Epithelial cell of esophagus (primary cell): ENCODE measurements around the gene ZBTB9.

Source experiments
- DNase-seq: peaks from one replicate; pipeline ENCODE4 v3.0.0; 2010; ENCODE audit warnings: low read depth
- H3K4me3 ChIP-seq: 2 replicates; pipeline ENCODE4 v1.5.1; 2011; ENCODE audit warnings: mild to moderate bottlenecking, low read length, control low read depth
- TF ChIP-seq, protein P1 (sequence below): IDR thresholded peaks from 2 replicates; pipeline ENCODE4 v1.5.1; 2011; ENCODE audit warnings: low read depth, mild to moderate bottlenecking, low read length, control low read depth, inconsistent platforms; ENCODE audit not compliant: insufficient read depth; ENCODE audit errors: missing control alignments

Gene ZBTB9

DNA sequence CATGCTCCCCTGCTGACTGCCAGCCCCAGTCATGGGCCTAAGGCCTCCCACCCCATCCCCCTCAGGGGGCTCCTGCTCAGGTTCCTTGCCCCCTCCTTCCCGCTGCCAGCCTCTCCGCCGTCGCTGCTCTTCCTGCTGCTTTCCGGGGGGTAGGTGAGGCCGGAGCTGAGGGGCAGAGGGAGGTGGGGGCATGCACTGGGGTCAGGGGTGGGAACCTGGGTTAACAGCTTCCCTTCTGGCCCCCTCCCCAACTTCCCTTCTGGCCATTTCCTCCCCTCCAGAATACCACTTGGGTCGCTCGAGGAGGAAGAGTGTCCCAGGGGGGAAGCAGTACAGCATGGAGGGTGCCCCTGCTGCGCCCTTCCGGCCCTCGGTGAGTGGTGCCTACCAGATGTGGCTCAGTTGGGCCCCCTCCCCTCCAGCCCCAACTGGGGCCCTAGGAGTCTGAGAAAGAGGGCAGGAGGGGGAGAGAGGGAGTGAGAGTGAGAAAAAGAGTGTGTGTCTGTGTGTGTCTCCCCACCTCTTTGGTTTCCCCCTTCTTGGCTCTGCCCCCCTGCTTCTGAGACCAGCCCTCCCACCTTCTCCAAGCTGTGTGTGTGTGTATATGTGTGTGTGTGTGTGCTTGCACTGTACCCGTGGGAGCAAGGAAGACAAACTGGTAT, 22.4 kb upstream of the ZBTB9 start:
- no peak for DNase-seq
- TF ChIP-seq, protein P1, sequence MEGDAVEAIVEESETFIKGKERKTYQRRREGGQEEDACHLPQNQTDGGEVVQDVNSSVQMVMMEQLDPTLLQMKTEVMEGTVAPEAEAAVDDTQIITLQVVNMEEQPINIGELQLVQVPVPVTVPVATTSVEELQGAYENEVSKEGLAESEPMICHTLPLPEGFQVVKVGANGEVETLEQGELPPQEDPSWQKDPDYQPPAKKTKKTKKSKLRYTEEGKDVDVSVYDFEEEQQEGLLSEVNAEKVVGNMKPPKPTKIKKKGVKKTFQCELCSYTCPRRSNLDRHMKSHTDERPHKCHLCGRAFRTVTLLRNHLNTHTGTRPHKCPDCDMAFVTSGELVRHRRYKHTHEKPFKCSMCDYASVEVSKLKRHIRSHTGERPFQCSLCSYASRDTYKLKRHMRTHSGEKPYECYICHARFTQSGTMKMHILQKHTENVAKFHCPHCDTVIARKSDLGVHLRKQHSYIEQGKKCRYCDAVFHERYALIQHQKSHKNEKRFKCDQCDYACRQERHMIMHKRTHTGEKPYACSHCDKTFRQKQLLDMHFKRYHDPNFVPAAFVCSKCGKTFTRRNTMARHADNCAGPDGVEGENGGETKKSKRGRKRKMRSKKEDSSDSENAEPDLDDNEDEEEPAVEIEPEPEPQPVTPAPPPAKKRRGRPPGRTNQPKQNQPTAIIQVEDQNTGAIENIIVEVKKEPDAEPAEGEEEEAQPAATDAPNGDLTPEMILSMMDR = no peak
- no peak overlapping the region for H3K4me3 ChIP-seq

DNA sequence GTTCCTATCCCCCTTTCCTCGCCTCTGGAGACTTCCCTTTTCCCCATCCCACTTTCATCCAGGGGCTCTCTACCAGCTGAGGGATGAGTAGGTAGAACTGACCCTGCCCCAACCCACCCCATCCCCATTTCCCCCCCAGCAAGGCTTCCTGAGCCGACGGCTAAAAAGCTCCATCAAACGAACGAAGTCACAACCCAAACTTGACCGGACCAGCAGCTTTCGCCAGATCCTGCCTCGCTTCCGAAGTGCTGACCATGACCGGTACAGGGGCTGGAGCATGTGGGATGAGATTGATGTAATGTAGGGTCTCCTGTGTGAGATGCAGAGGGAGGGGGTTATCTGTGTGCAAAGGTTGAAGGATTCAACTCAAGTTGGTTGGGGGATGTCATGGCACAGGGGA, 21.8 kb upstream of the ZBTB9 start:
- H3K4me3 ChIP-seq = no peak overlapping the region
- no peak for DNase-seq
- TF ChIP-seq, protein P1 = no peak

DNA sequence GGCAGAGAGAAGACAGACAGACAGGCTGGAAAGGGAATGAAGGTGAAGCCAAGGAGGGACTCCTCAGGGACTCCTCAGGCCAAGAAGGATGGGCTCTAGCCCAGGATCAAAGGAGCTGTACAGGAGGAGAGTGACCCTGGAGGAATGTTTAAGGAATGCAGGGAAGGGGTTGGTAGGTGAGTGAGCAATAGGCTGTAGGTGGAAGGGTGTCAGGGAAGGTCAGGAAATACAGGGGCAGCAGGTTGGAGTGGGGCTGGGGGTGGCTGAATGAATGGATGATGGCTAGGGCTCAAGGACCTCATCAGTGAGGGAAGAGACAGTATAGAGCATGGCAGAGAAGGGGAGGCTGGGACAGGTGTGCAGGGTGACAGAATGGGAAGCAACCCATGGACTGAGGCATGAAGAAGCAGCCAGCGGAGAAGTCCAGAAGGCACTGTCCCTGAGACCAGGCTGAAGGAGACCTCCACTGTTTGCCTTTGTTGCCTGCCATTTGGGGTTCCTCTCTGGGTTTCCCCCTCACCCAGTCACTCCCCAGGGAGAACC, 21.3 kb upstream of the ZBTB9 start:
- DNase-seq = no peak
- no peak overlapping the region for H3K4me3 ChIP-seq
- TF ChIP-seq, protein P1 = no peak

DNA sequence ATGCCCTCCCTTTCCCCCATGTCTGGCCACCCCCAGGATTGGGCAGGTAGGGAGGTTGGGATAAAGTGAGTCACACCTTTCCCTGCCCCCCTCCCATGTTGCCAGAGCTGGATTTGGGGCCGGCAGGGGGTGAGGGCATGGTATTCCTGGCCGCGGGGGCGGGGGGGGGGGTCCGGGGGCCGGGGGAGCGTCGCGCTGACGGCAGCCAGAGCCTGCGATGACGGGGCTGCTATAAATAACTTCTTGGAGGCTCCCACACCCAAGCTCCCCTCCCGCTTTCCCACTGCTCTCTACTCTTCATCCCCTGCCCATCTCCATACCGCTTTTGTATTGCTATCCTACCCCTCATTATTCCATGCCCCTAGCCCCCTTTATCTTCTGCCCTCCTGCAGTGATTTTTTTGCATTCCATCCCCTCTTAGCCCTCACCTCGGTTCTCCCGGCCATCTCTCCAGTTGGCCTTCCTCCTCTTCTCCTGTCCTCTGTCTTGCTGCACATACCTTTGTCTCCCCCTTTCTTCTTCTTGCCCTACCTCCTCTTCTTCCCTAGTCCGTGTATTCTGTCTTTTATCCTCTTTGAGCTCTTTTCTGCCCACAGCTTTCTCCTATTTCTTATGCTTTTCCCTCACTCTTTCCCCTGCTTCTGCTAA, 20.7 kb upstream of the ZBTB9 start:
- no peak for DNase-seq

DNA sequence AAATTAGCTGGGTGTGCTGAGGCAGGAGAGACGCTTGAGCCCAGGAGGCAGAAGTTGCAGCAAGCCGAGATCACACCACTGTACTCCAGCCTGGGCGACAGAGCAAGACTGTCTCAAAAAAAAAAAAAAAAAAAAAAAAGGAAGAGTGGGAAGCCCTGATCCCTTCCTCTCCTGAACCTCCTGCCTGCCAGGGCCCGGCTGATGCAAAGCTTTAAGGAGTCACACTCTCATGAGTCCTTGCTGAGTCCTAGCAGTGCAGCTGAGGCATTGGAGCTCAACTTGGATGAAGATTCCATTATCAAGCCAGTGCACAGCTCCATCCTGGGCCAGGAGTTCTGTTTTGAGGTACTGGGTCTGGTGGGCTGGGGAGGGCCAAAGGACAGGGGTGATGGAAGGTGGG, 19.4 kb upstream of the ZBTB9 start:
- no peak overlapping the region for H3K4me3 ChIP-seq
- TF ChIP-seq, protein P1 = no peak
- DNase-seq = no peak

More for the DNA sequence above, 20.7 kb upstream of the ZBTB9 start:
- TF ChIP-seq, protein P1 = no peak
- H3K4me3 ChIP-seq = no peak overlapping the region

DNA sequence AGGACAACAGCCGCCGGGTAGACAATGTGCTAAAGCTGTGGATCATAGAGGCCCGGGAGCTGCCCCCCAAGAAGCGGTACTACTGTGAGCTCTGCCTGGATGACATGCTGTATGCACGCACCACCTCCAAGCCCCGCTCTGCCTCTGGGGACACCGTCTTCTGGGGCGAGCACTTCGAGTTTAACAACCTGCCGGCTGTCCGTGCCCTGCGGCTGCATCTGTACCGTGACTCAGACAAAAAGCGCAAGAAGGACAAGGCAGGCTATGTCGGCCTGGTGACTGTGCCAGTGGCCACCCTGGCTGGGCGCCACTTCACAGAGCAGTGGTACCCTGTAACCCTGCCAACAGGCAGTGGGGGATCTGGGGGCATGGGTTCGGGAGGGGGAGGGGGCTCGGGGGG, 16.7 kb upstream of the ZBTB9 start:
- H3K4me3 ChIP-seq = no peak overlapping the region
- TF ChIP-seq, protein P1 = no peak
- no peak for DNase-seq
